ENCODE results near the gene CHAF1A. TPM values are rescaled to one million over a fixed set of nuclear protein-coding genes. Genes with fewer than 3 reads are reported as not detected.

CHAF1A gene
- total and polyA plus RNA-seq, 2 of the 8 experiments (the other 6 are each of a cell fraction or from before 2014, with no cell fraction given) = 122 to 147 TPM

- TF ChIP-seq, protein P1, sequence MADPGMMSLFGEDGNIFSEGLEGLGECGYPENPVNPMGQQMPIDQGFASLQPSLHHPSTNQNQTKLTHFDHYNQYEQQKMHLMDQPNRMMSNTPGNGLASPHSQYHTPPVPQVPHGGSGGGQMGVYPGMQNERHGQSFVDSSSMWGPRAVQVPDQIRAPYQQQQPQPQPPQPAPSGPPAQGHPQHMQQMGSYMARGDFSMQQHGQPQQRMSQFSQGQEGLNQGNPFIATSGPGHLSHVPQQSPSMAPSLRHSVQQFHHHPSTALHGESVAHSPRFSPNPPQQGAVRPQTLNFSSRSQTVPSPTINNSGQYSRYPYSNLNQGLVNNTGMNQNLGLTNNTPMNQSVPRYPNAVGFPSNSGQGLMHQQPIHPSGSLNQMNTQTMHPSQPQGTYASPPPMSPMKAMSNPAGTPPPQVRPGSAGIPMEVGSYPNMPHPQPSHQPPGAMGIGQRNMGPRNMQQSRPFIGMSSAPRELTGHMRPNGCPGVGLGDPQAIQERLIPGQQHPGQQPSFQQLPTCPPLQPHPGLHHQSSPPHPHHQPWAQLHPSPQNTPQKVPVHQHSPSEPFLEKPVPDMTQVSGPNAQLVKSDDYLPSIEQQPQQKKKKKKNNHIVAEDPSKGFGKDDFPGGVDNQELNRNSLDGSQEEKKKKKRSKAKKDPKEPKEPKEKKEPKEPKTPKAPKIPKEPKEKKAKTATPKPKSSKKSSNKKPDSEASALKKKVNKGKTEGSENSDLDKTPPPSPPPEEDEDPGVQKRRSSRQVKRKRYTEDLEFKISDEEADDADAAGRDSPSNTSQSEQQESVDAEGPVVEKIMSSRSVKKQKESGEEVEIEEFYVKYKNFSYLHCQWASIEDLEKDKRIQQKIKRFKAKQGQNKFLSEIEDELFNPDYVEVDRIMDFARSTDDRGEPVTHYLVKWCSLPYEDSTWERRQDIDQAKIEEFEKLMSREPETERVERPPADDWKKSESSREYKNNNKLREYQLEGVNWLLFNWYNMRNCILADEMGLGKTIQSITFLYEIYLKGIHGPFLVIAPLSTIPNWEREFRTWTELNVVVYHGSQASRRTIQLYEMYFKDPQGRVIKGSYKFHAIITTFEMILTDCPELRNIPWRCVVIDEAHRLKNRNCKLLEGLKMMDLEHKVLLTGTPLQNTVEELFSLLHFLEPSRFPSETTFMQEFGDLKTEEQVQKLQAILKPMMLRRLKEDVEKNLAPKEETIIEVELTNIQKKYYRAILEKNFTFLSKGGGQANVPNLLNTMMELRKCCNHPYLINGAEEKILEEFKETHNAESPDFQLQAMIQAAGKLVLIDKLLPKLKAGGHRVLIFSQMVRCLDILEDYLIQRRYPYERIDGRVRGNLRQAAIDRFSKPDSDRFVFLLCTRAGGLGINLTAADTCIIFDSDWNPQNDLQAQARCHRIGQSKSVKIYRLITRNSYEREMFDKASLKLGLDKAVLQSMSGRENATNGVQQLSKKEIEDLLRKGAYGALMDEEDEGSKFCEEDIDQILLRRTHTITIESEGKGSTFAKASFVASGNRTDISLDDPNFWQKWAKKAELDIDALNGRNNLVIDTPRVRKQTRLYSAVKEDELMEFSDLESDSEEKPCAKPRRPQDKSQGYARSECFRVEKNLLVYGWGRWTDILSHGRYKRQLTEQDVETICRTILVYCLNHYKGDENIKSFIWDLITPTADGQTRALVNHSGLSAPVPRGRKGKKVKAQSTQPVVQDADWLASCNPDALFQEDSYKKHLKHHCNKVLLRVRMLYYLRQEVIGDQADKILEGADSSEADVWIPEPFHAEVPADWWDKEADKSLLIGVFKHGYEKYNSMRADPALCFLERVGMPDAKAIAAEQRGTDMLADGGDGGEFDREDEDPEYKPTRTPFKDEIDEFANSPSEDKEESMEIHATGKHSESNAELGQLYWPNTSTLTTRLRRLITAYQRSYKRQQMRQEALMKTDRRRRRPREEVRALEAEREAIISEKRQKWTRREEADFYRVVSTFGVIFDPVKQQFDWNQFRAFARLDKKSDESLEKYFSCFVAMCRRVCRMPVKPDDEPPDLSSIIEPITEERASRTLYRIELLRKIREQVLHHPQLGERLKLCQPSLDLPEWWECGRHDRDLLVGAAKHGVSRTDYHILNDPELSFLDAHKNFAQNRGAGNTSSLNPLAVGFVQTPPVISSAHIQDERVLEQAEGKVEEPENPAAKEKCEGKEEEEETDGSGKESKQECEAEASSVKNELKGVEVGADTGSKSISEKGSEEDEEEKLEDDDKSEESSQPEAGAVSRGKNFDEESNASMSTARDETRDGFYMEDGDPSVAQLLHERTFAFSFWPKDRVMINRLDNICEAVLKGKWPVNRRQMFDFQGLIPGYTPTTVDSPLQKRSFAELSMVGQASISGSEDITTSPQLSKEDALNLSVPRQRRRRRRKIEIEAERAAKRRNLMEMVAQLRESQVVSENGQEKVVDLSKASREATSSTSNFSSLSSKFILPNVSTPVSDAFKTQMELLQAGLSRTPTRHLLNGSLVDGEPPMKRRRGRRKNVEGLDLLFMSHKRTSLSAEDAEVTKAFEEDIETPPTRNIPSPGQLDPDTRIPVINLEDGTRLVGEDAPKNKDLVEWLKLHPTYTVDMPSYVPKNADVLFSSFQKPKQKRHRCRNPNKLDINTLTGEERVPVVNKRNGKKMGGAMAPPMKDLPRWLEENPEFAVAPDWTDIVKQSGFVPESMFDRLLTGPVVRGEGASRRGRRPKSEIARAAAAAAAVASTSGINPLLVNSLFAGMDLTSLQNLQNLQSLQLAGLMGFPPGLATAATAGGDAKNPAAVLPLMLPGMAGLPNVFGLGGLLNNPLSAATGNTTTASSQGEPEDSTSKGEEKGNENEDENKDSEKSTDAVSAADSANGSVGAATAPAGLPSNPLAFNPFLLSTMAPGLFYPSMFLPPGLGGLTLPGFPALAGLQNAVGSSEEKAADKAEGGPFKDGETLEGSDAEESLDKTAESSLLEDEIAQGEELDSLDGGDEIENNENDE (IDR thresholded peaks at IDR 0.05; ENCODE audit: insufficient replicate concordance, low read length) = no peak
- no peak for TF ChIP-seq RXRA (IDR thresholded peaks at IDR 0.05; ENCODE audit: insufficient read depth, low read depth, low read length)
- no peak for TF ChIP-seq GABPA (IDR thresholded peaks at IDR 0.05; ENCODE audit: borderline replicate concordance, insufficient read depth, low read length)
- no peak for TF ChIP-seq POLR2AphosphoS5 (IDR thresholded peaks at IDR 0.05; ENCODE audit: low read depth, low read length)
- TF ChIP-seq CTBP2 (IDR thresholded peaks at IDR 0.05; ENCODE audit: borderline replicate concordance, insufficient read depth, insufficient read length, low read length) = no peak
- TF ChIP-seq RFX5 (IDR thresholded peaks at IDR 0.05; ENCODE audit: borderline replicate concordance, low read depth, low read length) = no peak
- TF ChIP-seq CBX5 (IDR thresholded peaks at IDR 0.05; ENCODE audit: low read depth, low read length) = no peak
- no peak for TF ChIP-seq FOSL1 (IDR thresholded peaks at IDR 0.05; ENCODE audit: insufficient read depth, low read depth, low read length)
- TF ChIP-seq, protein P2, sequence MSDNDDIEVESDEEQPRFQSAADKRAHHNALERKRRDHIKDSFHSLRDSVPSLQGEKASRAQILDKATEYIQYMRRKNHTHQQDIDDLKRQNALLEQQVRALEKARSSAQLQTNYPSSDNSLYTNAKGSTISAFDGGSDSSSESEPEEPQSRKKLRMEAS (IDR thresholded peaks at IDR 0.05) = no peak
These were observed 34.2 kb upstream of the CHAF1A start (continued) for GRCh38 chr19:4368128-4368820.
